D721Med (cell line): ENCODE results near the gene DPYSL4.

Source experiments
- DNase-seq: peaks from one replicate; pipeline ENCODE4 v3.0.0; 2011; ENCODE audit warnings: low spot score; ENCODE audit not compliant: insufficient read length
- FAIRE-seq: peaks from 2 replicates; lab custom pipeline; 2011; peaks lifted over from hg19 to GRCh38; lab: Jason Lieb, UNC
- CTCF ChIP-seq: IDR thresholded peaks from 2 replicates; pipeline ENCODE4 v1.5.1; 2012; ENCODE audit warnings: mild to moderate bottlenecking, control low read depth; ENCODE audit not compliant: insufficient read depth; ENCODE audit errors: missing control alignments

DPYSL4 gene

GRCh38 chr10:132162021-132162531 lies 24.7 kb upstream of the DPYSL4 start:
- FAIRE-seq: no peak

GRCh38 chr10:132162590-132163277 lies 24.0 kb upstream of the DPYSL4 start:
- no peak for FAIRE-seq
- TF ChIP-seq CTCF: no peak
- no peak for DNase-seq

More at GRCh38 chr10:132162021-132162531, 24.7 kb upstream of the DPYSL4 start:
- no peak for DNase-seq
- TF ChIP-seq CTCF: no peak

- TF ChIP-seq CTCF: no peak
- DNase-seq (no peak), FAIRE-seq (no peak)
These were observed 23.4 kb upstream of the DPYSL4 start for GRCh38 chr10:132163278-132163765.

GRCh38 chr10:132163826-132164515 lies 22.8 kb upstream of the DPYSL4 start:
- TF ChIP-seq CTCF: no peak
- no peak for DNase-seq
- FAIRE-seq: no peak

- FAIRE-seq (no peak), DNase-seq (no peak)
- TF ChIP-seq CTCF: no peak
These were observed 21.9 kb upstream of the DPYSL4 start for GRCh38 chr10:132164761-132165278.

GRCh38 chr10:132165416-132165980 lies 21.2 kb upstream of the DPYSL4 start:
- DNase-seq: no peak
- FAIRE-seq: no peak
- TF ChIP-seq CTCF: no peak
